NCI-H2029 treated with DMSO at 0.1 percent for 48 hours (cell line): ENCODE measurements around the gene RAB40C.

Experiments
- DNase-seq: peaks from one replicate; lab custom pipeline; 2025; lab: John Stamatoyannopoulos, UW

Gene RAB40C

GRCh38 chr16:668519-669171 lies 78.8 kb downstream of the RAB40C start:
- DNase-seq = no peak

- DNase-seq = no peak
Observed at GRCh38 chr16:669666-670065, 79.8 kb downstream of the RAB40C start.

GRCh38 chr16:670485-671352 lies 80.9 kb downstream of the RAB40C start:
- DNase-seq = no peak

GRCh38 chr16:671353-672131 lies 81.7 kb downstream of the RAB40C start:
- no peak for DNase-seq

GRCh38 chr16:672371-672770 lies 82.5 kb downstream of the RAB40C start:
- no peak for DNase-seq

GRCh38 chr16:672851-673250 lies 83.0 kb downstream of the RAB40C start:
- DNase-seq = no peak

GRCh38 chr16:673399-673991 lies 83.6 kb downstream of the RAB40C start:
- no peak for DNase-seq

- DNase-seq = no peak
Observed at GRCh38 chr16:674214-674881, 84.5 kb downstream of the RAB40C start.

GRCh38 chr16:674968-675883 lies 85.4 kb downstream of the RAB40C start, which contains the start of gene RHBDL1:
TSS of gene RHBDL1 (plus strand) at chr16:675671. CDS start at chr16:675791, 120 bp downstream.
- DNase-seq = no peak

- no peak for DNase-seq
Observed at GRCh38 chr16:675884-676564, 86.2 kb downstream of the RAB40C start.

- no peak for DNase-seq
Observed at GRCh38 chr16:676565-676902, 86.7 kb downstream of the RAB40C start.

- no peak for DNase-seq
Observed at GRCh38 chr16:676913-677312, 87.0 kb downstream of the RAB40C start.

- no peak for DNase-seq
Observed at GRCh38 chr16:677316-678190, 87.7 kb downstream of the RAB40C start.

GRCh38 chr16:678209-678857 lies 88.5 kb downstream of the RAB40C start:
- DNase-seq = no peak
